ENCODE results near the gene DBN1. TPM values are rescaled to one million over a fixed set of nuclear protein-coding genes. Genes with fewer than 3 reads are reported as not detected.
"Not testable (repeated sequence)": the region's sequence is repeated elsewhere in the genome, so short reads cannot be mapped to it uniquely, and the experiment has no call there.

DBN1 gene
- total and polyA plus RNA-seq, 5 donors from 2014 or later: 0.13 to 2.3 TPM; not detected in 3

DNA sequence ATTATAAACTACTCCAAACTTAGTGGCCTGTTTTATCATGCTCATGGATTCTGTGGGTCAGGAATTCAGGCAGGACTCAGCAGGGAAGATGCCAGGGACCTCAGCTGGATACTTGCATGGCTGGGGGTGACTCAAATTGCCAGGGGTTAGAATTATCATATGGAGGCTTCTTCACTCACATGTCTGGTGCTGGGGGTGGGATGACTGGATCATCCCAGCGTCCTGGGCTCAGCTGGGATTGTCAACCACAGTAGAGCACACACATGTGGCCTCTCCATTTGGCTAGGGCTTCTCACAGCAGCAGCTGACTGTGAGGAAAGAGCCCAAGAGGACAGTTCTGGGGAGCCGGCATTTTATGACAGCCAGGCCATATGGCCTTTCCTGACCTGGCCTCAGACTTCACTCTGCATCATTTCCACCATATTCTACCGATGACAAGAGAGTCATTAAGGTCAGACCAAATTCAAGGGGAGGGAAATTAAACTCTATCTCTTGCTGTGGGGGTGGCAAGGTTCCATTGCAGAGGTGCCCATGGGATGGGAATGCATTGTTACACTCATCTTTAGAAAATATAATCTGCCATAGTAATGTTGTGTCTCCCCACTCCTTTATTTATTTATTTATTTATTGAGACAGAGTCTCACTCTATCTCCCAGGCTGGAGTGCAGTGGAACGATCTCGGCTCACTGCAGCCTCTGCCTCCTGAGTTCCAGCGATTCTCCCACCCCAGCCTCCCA is 52.2 kb downstream of the DBN1 start:
- H3K27ac Mint-ChIP-seq: peak overlapping the region in 1 of 3 donors; percentile 52
- ATAC-seq (ENCODE audit: low read depth in 2 of 2): no peak

GRCh38 chr5:177420472-177420871 is 53.0 kb downstream of the DBN1 start:
- not testable (repeated sequence) for ATAC-seq (ENCODE audit: low read depth in 2 of 2); H3K27me3 Mint-ChIP-seq; H3K36me3 Mint-ChIP-seq; H3K4me3 Mint-ChIP-seq; H3K27me3 ChIP-seq (ENCODE audit: control insufficient read depth, insufficient read depth, low read length); H3K9me3 Mint-ChIP-seq; H3K27ac ChIP-seq (ENCODE audit: insufficient read depth, low read length, poor library complexity, severe bottlenecking); H3K36me3 ChIP-seq (ENCODE audit: control insufficient read depth, insufficient read depth, low read length); H3K9me3 ChIP-seq (ENCODE audit: control insufficient read depth in 2 of 2, low read length in 2 of 2); DNase-seq; H3K4me3 ChIP-seq (ENCODE audit: low read depth, low read length); H3K27ac Mint-ChIP-seq; H3K4me1 ChIP-seq (ENCODE audit: control insufficient read depth, insufficient read depth, low read length, poor library complexity, severe bottlenecking)
- H3K4me1 Mint-ChIP-seq: peaks cover 6 to 24% (median 14%) of the 10 kb centered on the region in 4 donors

More for the DNA sequence above, 52.2 kb downstream of the DBN1 start:
- Histone ChIP-seq H3K36me3 (ENCODE audit: control insufficient read depth, insufficient read depth, low read length) (no peaks in the 10 kb centered on the region), H3K27me3 (ENCODE audit: control insufficient read depth, insufficient read depth, low read length) (no peaks in the 10 kb centered on the region), H3K9me3 (ENCODE audit: control insufficient read depth in 2 of 2, low read length in 2 of 2) (no peaks in the 10 kb centered on the region), H3K4me1 (ENCODE audit: control insufficient read depth, insufficient read depth, low read length, poor library complexity, severe bottlenecking) (peaks cover 15% of the 10 kb centered on the region), H3K27ac (ENCODE audit: insufficient read depth, low read length, poor library complexity, severe bottlenecking) (no peak overlapping the region), H3K4me3 (ENCODE audit: low read depth, low read length) (no peak overlapping the region)
- H3K36me3 Mint-ChIP-seq: no peaks in the 10 kb centered on the region
- peaks cover 7 to 29% (median 17%) of the 10 kb centered on the region in 4 donors for H3K4me1 Mint-ChIP-seq
- peaks cover 2% of the 10 kb centered on the region for H3K27me3 Mint-ChIP-seq
- H3K4me3 Mint-ChIP-seq: no peak overlapping the region
- DNase-seq: no peak
- no peaks in the 10 kb centered on the region for H3K9me3 Mint-ChIP-seq

DNA sequence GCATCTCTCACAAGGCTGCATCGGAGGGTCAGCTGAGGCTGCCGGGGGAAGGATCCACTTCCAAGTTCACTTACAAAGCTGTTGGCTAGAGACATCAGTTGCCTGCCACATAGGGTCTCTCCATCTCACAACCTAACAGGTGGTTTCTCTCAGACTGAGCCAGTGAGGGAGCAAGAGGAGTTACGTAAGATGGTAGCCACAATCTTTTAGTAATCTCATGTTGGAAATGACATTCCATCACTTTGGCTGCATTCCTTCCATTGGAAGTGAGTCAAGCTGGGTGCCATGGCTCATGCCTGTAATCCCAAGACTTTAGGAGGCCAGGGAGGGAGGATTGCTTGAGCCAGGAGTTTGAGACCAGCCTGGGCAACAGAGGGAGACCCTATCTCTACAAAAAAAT is 54.4 kb downstream of the DBN1 start:
- H3K27me3 Mint-ChIP-seq: no peaks in the 10 kb centered on the region
- no peaks in the 10 kb centered on the region for H3K9me3 Mint-ChIP-seq
- no peak for DNase-seq
- no peak overlapping the region for H3K4me3 Mint-ChIP-seq
- no peak for ATAC-seq (ENCODE audit: low read depth in 2 of 2)
- no peak overlapping the region for H3K27ac ChIP-seq (ENCODE audit: insufficient read depth, low read length, poor library complexity, severe bottlenecking)
- no peaks in the 10 kb centered on the region for H3K27me3 ChIP-seq (ENCODE audit: control insufficient read depth, insufficient read depth, low read length)
- no peak overlapping the region for H3K27ac Mint-ChIP-seq
- no peaks in the 10 kb centered on the region for H3K36me3 Mint-ChIP-seq
- peaks cover 0 to 22% (median 9%) of the 10 kb centered on the region in 4 donors for H3K4me1 Mint-ChIP-seq
- H3K36me3 ChIP-seq (ENCODE audit: control insufficient read depth, insufficient read depth, low read length): no peaks in the 10 kb centered on the region
- H3K9me3 ChIP-seq (ENCODE audit: control insufficient read depth in 2 of 2, low read length in 2 of 2): no peaks in the 10 kb centered on the region
- no peak overlapping the region for H3K4me3 ChIP-seq (ENCODE audit: low read depth, low read length)
- H3K4me1 ChIP-seq (ENCODE audit: control insufficient read depth, insufficient read depth, low read length, poor library complexity, severe bottlenecking): no peaks in the 10 kb centered on the region

DNA sequence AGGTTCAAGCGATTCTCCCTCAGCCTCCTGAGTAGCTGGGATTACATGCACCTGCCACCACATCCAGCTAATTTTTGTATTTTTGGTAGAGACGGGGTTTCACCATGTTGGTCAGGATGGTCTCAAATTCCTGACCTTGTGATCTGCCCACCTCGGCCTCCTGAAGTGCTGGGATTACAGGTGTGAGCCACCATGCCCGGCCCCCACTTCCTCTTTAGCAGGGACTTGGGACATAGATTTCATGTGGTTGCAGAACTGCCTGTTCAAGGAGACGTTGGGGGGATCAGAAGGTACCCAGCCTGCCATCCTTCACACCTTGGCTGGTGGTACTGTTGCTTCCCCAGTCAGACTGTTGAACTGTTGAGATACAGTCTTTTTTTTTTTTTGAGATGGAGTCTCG is 56.4 kb downstream of the DBN1 start:
- H3K27me3 Mint-ChIP-seq; H3K9me3 ChIP-seq (ENCODE audit: control insufficient read depth in 2 of 2, low read length in 2 of 2); H3K9me3 Mint-ChIP-seq; ATAC-seq (ENCODE audit: low read depth in 2 of 2); H3K27ac ChIP-seq (ENCODE audit: insufficient read depth, low read length, poor library complexity, severe bottlenecking); H3K27me3 ChIP-seq (ENCODE audit: control insufficient read depth, insufficient read depth, low read length); H3K27ac Mint-ChIP-seq; H3K4me3 Mint-ChIP-seq; DNase-seq; H3K36me3 Mint-ChIP-seq; H3K36me3 ChIP-seq (ENCODE audit: control insufficient read depth, insufficient read depth, low read length); H3K4me3 ChIP-seq (ENCODE audit: low read depth, low read length): not testable (repeated sequence)
- peaks cover 11% of the 10 kb centered on the region for H3K4me1 ChIP-seq (ENCODE audit: control insufficient read depth, insufficient read depth, low read length, poor library complexity, severe bottlenecking)
- H3K4me1 Mint-ChIP-seq: peaks cover 0 to 36% (median 20%) of the 10 kb centered on the region in 4 donors

GRCh38 chr5:177414481-177414880 is 59.0 kb downstream of the DBN1 start:
- Histone ChIP-seq H3K4me1 (ENCODE audit: control insufficient read depth, insufficient read depth, low read length, poor library complexity, severe bottlenecking) (peaks cover 14% of the 10 kb centered on the region), H3K4me3 (ENCODE audit: low read depth, low read length) (no peak overlapping the region), H3K27ac (ENCODE audit: insufficient read depth, low read length, poor library complexity, severe bottlenecking) (no peak overlapping the region), H3K9me3 (ENCODE audit: control insufficient read depth in 2 of 2, low read length in 2 of 2) (no peaks in the 10 kb centered on the region), H3K27me3 (ENCODE audit: control insufficient read depth, insufficient read depth, low read length) (no peaks in the 10 kb centered on the region), H3K36me3 (ENCODE audit: control insufficient read depth, insufficient read depth, low read length) (no peaks in the 10 kb centered on the region)
- Mint-ChIP-seq H3K9me3 (no peaks in the 10 kb centered on the region), H3K4me3 (no peak overlapping the region), H3K36me3 (no peaks in the 10 kb centered on the region), H3K4me1 (peaks cover 0 to 48% (median 28%) of the 10 kb centered on the region in 4 donors), H3K27ac (no peak overlapping the region), H3K27me3 (no peaks in the 10 kb centered on the region)
- DNase-seq (no peak), ATAC-seq (ENCODE audit: low read depth in 2 of 2) (no peak)

DNA sequence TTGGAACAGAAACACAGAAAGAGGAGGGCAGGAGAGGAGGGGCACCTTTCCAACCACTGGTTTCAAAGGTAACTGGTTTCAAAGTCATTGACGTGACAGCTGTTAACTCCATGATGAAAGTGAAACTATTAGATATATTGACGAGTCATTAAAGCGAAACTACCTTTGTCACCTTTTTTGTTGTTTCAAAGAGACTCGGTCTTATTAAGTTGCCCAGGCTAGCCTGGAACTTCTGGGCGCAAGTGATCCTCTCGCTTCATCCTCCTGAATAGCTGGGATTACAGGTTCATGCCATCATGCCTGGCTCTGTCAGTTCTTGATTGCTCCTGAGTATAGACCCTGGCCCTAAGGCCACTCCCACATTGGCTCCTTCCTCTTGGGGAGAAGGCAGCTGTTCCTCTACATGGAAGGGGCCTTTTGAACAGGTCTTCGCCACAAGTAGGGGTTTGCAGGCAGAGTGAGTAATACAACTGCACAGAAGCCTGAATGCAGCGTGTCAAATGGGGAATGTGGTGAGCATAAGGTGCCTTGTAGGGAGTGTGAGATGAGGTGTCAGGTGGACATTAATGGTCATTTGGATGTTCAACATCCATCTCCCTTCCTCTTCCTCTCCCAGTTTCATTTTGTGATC is 60.7 kb downstream of the DBN1 start:
- Histone ChIP-seq H3K36me3 (ENCODE audit: control insufficient read depth, insufficient read depth, low read length) (no peaks in the 10 kb centered on the region), H3K4me1 (ENCODE audit: control insufficient read depth, insufficient read depth, low read length, poor library complexity, severe bottlenecking) (peaks cover 14% of the 10 kb centered on the region), H3K27me3 (ENCODE audit: control insufficient read depth, insufficient read depth, low read length) (no peaks in the 10 kb centered on the region), H3K27ac (ENCODE audit: insufficient read depth, low read length, poor library complexity, severe bottlenecking) (peak overlapping the region; percentile 72), H3K4me3 (ENCODE audit: low read depth, low read length) (peak overlapping the region; percentile 78), H3K9me3 (ENCODE audit: control insufficient read depth in 2 of 2, low read length in 2 of 2) (no peaks in the 10 kb centered on the region)
- ATAC-seq (ENCODE audit: low read depth in 2 of 2) (peak; percentile 56 to 67), DNase-seq (peak in 2 of 3 donors; percentile 74 to 84)
- H3K9me3 Mint-ChIP-seq: no peaks in the 10 kb centered on the region
- H3K27me3 Mint-ChIP-seq: peaks cover 5% of the 10 kb centered on the region
- peak overlapping the region; percentile 77 to 89 (median 87) for H3K27ac Mint-ChIP-seq
- H3K36me3 Mint-ChIP-seq: no peaks in the 10 kb centered on the region
- peaks cover 0 to 48% (median 28%) of the 10 kb centered on the region in 4 donors for H3K4me1 Mint-ChIP-seq
- H3K4me3 Mint-ChIP-seq: peak overlapping the region; percentile 49 to 81 (median 68)

- Mint-ChIP-seq H3K36me3 (no peaks in the 10 kb centered on the region), H3K4me3 (no peak overlapping the region), H3K27me3 (peaks cover 5% of the 10 kb centered on the region), H3K9me3 (no peaks in the 10 kb centered on the region), H3K4me1 (peaks cover 0 to 44% (median 26%) of the 10 kb centered on the region in 4 donors), H3K27ac (peak overlapping the region; percentile 8 to 85 (median 14))
- ATAC-seq (ENCODE audit: low read depth in 2 of 2) (no peak), DNase-seq (peak in 1 of 3 donors; percentile 34)
- Histone ChIP-seq H3K27me3 (ENCODE audit: control insufficient read depth, insufficient read depth, low read length) (no peaks in the 10 kb centered on the region), H3K9me3 (ENCODE audit: control insufficient read depth in 2 of 2, low read length in 2 of 2) (no peaks in the 10 kb centered on the region), H3K4me3 (ENCODE audit: low read depth, low read length) (no peak overlapping the region), H3K4me1 (ENCODE audit: control insufficient read depth, insufficient read depth, low read length, poor library complexity, severe bottlenecking) (peaks cover 16% of the 10 kb centered on the region), H3K27ac (ENCODE audit: insufficient read depth, low read length, poor library complexity, severe bottlenecking) (no peak overlapping the region), H3K36me3 (ENCODE audit: control insufficient read depth, insufficient read depth, low read length) (no peaks in the 10 kb centered on the region)
Observed at GRCh38 chr5:177410575-177410974, 62.9 kb downstream of the DBN1 start.

Data from CD4-positive, CD25-positive, alpha-beta regulatory T cell (primary cell).